DND-41 (cell line): ENCODE measurements around the gene TCP11X2.
"Not testable (repeated sequence)": the region's sequence is repeated elsewhere in the genome, so short reads cannot be mapped to it uniquely, and the experiment has no call there.

Experiments used
- EZH2 ChIP-seq: IDR thresholded peaks from 3 replicates; pipeline ENCODE4 v1.6.1; 2012; ENCODE audit warnings: borderline replicate concordance, low read depth, mild to moderate bottlenecking, moderate library complexity, low read length, inconsistent platforms; ENCODE audit not compliant: severe bottlenecking
- TF ChIP-seq, protein P1 (sequence below): IDR thresholded peaks from 2 replicates; pipeline ENCODE4 v1.5.1; 2012; ENCODE audit warnings: borderline replicate concordance, low read length, moderate library complexity, mild to moderate bottlenecking; ENCODE audit not compliant: poor library complexity, severe bottlenecking; ENCODE audit errors: extremely low read depth

DNA sequence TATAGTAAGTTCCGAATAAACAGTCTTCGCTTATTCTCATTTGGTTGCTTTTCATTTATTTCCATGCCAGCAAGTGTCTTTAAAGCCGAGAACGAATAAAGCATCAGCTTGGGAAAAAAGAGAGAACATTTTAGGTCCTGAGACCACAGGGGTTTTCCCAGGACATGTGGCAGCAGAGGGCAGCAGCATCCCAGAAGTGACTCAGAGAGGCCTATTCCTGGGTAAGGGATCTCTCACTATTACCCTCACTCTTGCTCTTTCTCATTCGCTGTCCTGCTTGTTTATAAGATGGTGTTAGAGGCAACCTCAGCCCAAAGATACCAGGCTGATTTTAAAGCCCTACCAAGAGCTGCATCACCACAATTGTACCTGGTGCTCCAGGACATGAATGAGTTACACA, 7.2 kb upstream of the TCP11X2 start:
- TF ChIP-seq, protein P1, sequence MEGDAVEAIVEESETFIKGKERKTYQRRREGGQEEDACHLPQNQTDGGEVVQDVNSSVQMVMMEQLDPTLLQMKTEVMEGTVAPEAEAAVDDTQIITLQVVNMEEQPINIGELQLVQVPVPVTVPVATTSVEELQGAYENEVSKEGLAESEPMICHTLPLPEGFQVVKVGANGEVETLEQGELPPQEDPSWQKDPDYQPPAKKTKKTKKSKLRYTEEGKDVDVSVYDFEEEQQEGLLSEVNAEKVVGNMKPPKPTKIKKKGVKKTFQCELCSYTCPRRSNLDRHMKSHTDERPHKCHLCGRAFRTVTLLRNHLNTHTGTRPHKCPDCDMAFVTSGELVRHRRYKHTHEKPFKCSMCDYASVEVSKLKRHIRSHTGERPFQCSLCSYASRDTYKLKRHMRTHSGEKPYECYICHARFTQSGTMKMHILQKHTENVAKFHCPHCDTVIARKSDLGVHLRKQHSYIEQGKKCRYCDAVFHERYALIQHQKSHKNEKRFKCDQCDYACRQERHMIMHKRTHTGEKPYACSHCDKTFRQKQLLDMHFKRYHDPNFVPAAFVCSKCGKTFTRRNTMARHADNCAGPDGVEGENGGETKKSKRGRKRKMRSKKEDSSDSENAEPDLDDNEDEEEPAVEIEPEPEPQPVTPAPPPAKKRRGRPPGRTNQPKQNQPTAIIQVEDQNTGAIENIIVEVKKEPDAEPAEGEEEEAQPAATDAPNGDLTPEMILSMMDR, result not testable (repeated sequence)
- not testable (repeated sequence) for TF ChIP-seq EZH2
